IMR-90 (cell line): ENCODE measurements around the gene POFUT1.

Experiments used
- CEBPB ChIP-seq: IDR thresholded peaks from 2 replicates; pipeline ENCODE4 v1.6.1; 2012; ENCODE audit warnings: low read depth, low read length, improper control_type of control experiment
- MAFK ChIP-seq: IDR thresholded peaks from 2 replicates; pipeline ENCODE4 v1.6.1; 2012; ENCODE audit warnings: low read depth, low read length, improper control_type of control experiment
- MXI1 ChIP-seq: IDR thresholded peaks from 2 replicates; pipeline ENCODE4 v1.6.1; 2012; ENCODE audit warnings: low read depth, mild to moderate bottlenecking, low read length, moderate library complexity, borderline replicate concordance
- RAD21 ChIP-seq: IDR thresholded peaks from 2 replicates; pipeline ENCODE4 v1.6.1; 2012; ENCODE audit warnings: low read length, improper control_type of control experiment
- SMC3 ChIP-seq: fragments of 150-350 bp; IDR thresholded peaks from 2 replicates; pipeline ENCODE4 v1.6.1; 2016; ENCODE audit warnings: low read depth, mild to moderate bottlenecking, antibody characterized with exemption, low read length, moderate library complexity
- TF ChIP-seq, protein P1 (sequence below): conservative IDR thresholded peaks from 2 replicates; pipeline ENCODE4 v1.5.1; 2012; ENCODE audit warnings: mild to moderate bottlenecking, low read depth, low read length, improper control_type of control experiment
- TF ChIP-seq, protein P2 (sequence below): fragments of 150-350 bp; IDR thresholded peaks from 2 replicates; pipeline ENCODE4 v1.6.1; 2017; ENCODE audit warnings: mild to moderate bottlenecking, antibody characterized with exemption, low read length, low read depth

DNA sequence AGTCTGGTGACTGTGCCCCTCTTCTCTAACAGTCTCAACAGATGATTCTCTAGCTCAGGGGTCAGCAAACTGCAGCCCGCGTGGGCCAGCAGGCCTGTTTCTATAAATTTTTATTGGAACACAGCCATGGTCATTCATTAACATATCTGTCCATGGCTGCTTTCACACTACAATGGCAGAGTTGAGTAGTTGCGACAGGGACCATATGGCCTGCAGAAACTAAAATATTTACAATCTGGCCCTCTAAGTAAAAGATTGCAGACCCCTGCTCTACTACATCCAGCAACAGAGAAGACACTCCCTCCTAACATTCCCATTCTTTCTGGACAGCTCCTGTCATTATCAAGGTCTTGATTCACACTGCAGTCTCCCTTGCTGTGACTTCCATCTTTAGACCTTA is 45.3 kb upstream of the POFUT1 start:
- TF ChIP-seq RAD21 (no peak), CEBPB (no peak), MXI1 (no peak), SMC3 (no peak), MAFK (no peak)
- TF ChIP-seq, protein P1, sequence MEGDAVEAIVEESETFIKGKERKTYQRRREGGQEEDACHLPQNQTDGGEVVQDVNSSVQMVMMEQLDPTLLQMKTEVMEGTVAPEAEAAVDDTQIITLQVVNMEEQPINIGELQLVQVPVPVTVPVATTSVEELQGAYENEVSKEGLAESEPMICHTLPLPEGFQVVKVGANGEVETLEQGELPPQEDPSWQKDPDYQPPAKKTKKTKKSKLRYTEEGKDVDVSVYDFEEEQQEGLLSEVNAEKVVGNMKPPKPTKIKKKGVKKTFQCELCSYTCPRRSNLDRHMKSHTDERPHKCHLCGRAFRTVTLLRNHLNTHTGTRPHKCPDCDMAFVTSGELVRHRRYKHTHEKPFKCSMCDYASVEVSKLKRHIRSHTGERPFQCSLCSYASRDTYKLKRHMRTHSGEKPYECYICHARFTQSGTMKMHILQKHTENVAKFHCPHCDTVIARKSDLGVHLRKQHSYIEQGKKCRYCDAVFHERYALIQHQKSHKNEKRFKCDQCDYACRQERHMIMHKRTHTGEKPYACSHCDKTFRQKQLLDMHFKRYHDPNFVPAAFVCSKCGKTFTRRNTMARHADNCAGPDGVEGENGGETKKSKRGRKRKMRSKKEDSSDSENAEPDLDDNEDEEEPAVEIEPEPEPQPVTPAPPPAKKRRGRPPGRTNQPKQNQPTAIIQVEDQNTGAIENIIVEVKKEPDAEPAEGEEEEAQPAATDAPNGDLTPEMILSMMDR: no peak
- TF ChIP-seq, protein P2, sequence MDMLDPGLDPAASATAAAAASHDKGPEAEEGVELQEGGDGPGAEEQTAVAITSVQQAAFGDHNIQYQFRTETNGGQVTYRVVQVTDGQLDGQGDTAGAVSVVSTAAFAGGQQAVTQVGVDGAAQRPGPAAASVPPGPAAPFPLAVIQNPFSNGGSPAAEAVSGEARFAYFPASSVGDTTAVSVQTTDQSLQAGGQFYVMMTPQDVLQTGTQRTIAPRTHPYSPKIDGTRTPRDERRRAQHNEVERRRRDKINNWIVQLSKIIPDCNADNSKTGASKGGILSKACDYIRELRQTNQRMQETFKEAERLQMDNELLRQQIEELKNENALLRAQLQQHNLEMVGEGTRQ: no peak
